Stimulated activated CD4-positive, alpha-beta T cell treated with anti-CD3 and anti-CD28 coated beads, TNF-alpha, amount 100 ng/mL, for 1 hour (primary cell): ENCODE results near the gene CEP112.

Experiments
- DNase-seq, 3 donors: peaks; one replicate each; pipeline ENCODE4 v3.0.0-alpha.2; 2020; ENCODE audit warnings: low read depth in 3 of 3, low spot score in 1 of 3

The CEP112 gene

DNA sequence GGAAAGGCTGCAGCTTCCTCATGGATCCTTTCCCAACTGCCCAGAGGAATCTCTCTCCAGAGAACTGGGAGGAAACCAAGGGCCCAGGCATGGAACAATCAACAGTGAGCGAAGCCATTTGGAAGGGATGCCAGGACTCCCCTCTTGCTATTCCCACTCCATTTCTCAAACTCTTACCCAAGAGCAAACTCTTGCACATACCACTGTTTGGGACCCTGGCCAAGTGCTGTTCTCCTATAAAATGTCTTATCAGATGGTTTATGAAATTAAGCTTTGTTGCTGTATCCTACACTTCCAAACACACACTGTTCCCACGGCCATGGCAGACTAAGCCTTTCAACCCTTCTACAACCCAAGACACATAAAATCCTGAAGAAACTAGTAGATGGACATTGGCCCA is 582.2 kb downstream of the CEP112 start:
- no peak for DNase-seq

DNA sequence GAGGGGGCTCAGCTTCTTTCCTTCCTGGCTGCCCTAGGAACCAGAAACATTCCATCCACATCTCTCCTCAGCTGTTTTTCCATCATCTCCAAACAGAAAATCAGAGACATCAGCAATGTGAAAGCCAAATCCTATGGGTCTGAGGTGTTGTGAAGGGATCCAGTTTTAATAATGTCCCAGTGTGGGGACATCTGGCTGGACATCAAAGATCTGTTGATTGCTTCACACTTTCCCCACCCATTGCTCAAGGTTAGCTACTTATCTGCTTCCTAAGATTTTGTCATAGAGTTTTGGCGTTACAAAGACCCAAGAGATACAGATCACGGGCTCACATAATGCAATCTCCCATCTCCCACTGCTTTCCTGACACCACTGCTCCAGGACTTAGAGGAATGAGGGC is 582.6 kb downstream of the CEP112 start:
- DNase-seq = no peak

DNA sequence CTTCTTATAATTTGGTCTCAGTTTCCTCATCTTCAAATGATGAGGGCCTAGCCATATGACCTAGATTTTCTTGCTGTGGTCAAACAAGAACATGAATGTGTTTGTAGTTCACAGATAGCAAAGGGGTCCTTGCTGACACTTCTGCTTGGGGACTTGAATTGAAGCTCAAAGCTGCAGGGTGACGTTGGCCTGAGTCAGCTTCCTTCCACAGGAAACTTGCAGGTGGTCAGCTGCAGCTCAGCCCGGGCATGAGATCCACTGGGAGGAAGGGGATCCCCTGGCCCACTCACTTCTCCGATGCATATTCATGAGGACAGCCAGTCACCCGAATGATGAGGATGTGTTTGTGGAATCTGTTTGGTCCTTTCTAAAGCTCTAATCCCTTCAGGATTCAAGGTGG is 587.9 kb downstream of the CEP112 start:
- no peak for DNase-seq

DNA sequence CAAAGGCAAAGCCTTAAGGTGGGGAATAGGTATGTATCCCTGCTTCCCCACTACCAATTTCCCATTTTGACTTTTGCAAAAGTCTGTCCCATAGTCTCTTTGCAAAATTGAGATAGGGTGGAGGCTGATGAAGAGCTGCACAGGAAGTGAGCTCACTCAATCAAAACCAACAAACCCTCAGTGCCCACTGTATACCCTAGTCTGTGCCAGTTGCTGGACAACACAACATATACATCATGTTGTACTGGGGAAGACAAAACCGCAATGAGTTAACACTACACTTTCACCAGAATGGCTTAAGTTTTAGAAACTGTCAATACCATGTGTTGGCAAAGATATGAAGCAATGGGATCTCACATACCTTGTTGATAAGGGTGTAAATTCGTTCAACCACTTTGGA is 590.1 kb downstream of the CEP112 start:
- no peak for DNase-seq

DNA sequence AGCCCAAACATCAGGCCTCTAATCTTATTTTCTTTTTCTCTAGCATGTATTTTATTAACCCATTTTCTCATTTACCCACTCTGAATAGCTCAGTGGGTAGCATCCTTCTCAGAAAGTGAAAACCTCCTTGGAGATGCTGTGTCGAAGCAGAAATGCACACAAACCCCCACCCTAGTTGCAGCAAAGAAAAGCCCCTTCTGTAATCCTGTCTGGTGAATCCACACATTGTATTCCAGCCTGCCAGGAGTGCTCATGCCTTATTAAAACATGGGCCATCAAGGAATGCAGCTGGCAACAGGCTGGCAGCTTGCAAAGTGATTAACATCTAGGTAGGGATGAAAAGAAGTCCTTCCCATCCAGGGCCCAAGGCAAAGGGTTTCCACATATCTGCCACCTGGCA is 590.8 kb downstream of the CEP112 start:
- no peak for DNase-seq

DNA sequence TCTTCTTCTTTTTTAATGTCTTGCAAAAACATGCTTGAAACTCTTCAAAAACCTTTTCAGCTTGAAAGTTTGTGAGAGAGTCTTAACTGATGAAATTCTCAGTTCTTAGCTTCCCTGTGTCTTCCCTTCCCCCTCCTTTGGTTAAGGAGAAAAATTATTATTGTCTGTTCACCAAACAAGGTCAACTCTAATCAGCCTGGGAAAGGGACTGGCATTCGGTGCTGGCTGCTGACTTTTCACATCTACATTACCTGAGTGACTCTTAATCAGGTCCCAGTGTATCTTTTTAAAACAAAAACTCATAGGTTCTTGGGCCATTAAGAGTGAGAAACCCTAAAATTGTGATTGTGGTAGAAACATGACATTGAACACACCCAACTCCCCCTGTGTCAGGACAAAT is 591.4 kb downstream of the CEP112 start:
- DNase-seq = no peak

DNA sequence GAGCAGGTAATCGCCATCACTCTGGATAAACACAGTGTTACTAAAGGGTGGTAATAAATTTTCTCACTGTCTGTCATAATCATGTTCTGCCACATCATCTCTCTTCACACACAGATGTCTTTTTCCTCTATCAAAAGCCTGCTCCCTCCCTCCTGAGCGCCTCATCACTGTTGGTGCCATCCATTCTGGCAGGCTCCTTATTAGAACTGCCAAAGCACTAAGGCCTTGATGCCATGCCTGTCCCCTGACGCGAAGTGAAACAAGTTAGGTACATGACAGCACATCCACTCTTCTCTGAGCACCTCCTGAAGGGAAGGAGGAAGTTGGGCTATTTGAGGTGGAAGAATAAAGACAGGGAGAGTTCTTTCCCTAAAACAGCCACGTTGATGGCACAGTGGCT is 592.3 kb downstream of the CEP112 start:
- no peak for DNase-seq

DNA sequence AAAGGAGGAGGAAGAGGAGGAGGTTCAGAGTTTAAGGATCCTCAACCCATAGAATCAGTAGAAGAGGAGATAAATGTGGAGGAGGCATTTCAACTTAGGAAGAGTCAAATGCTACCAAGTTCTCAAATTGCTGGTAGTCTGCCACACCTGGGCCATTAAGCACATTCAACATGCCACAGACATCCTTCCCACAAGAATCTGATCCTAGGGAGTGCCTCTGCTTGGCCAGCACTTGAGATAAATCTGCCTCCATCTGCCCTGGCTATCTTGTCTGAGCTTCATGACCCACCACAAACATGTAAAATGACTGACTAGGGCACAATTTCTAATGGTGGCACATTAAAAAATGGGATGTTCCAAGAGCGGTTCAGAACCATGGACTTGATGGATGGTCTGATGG is 593.2 kb downstream of the CEP112 start:
- no peak for DNase-seq

DNA sequence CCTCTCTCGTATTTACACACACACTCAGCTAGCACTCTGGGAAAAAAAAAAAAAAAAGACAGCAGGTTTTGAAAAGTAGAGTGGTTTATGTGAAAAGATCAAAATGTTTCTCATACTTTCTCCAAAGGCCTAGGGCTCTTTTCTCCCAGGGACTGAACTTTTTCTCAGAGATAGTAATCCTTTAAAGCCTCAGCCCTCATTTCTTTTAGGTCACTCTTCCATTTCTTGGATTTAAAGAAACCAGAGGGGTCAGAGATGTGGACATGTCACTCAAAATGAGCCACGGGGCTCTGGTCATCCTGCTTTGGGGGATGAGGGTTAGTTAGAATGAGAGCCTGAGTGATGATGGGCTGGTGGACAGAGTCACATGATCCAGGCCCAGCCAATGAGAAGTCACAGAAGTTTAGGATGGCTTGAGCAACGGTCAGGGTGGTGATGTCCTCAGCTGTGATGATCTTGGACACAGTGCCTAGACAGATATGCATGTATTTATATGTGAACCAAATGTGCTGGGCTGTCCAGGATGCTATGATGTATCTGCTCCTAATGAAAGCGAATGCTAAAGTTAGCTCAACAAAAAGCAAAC is 596.8 kb downstream of the CEP112 start:
- no peak for DNase-seq

DNA sequence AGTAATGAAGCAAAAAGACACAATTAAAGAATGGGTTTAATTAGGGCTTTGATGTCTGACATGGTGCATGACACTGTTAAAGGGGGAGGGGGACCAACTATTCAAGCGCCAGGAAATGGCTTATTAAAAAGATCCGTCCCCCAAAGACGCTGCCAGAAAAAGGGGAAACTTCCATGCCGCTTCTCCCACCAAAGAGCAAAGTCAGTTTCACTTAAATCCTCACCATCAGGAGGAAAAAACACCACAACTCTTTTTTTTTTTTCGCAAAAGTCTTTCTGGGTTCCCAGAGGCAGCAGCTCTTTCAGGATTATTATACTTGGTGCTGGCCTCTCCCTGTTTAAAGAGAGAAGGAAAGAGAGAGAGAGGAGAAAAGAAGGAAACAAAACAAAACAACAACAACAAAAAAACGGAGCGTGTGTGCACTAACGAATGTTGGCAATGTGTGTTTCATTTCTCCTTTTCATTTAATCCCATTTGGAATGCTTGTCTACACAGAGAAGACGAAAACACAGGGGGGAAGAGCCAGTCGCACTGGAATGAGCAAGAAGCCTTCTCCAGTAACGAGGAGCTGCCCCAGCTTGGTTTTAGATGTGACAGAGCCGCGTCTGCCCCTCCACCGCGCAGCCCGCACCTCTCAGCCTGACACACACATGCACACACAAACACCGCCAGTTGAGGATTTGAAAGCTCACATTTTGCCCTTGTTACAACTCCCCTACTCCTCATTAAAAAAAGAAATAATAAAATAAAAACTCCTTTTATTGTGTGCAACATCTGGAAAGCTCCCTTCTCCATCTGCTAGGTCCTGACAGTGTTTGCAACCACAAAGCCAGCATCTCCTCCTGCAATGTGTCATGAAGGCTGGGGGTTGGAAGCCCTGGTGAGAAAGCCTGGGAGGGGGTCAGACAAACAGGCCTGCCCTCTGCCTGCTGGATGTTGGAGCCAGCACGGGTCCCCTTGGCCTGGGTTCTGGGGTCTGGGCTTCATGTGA is 597.8 kb downstream of the CEP112 start:
- DNase-seq = no peak

DNA sequence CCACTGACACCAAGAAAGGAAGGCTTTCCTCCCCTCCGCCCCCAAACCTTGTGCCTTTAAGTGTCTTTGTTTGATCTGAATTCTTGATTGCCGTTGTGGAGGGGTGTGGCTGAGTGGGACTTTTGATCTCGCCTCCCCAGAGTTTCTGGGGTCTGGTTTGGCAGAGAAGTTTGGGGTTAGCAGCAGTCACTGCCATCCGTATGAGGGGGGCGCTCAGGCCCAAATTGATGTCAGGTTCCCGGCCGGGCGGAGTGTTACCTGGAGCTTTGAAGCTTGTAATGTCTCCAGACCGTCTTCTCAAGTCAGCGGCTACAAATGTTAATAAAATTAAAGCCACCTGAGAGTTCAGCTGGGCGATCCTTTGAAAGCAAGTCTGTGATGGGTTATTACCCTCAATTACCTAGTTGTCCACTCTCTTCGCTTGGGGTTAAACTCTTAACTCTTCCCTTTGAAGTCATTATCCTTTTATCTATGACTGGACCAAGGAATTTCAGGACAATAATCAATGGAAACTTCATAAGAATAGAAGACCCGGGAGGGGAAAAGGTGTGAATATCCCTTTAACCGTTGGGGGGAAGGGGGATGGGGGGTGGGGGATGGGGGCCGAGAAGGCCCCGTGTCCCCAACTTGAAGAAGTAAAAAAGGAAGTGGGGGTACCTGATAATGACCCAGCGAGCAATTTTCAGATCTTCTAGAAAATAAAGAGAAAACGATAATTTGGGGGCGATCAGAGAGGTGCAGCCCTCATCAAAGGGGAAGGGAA is 598.7 kb downstream of the CEP112 start:
- DNase-seq = no peak

DNA sequence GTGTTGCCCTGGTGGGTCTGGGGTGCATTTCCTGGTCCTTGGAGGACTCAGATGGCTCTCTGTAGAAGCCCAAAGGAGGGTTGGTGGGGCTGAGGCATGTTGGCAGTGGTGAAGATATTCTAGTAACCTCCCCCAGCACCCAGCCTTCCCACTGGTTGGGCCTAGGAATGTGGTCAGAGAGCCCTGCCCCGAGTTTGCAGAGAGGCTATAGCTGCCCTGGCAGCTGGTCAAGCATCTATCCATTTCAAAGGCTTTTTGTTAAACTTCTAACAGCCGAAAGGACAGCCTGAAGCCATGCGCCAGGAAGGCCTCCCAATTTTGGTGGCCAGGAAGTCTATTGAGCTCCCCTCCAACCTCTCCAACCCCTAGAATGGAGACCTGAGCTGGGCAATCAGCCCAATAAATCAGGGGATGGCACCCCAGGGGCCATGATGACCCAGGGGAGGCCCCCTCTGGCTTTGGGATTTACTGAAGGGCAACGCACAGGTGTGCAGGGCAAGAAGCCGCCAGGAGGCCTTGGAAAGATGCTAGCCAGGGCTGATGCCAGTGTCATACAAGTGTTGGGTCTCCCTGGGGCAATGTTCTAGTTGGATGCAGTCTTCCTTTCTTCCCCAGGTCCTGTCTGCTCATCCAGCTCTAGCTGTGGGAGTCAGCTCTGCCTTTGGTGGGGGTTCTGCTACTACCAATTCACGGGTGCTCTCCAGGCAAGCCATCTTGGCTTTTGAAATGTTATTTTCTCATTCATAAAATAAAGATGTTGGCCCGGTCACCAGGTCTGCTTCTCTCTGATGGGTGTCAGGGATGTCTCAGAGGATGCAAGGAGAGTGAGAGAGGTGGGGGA is 599.6 kb downstream of the CEP112 start:
- DNase-seq = no peak

DNA sequence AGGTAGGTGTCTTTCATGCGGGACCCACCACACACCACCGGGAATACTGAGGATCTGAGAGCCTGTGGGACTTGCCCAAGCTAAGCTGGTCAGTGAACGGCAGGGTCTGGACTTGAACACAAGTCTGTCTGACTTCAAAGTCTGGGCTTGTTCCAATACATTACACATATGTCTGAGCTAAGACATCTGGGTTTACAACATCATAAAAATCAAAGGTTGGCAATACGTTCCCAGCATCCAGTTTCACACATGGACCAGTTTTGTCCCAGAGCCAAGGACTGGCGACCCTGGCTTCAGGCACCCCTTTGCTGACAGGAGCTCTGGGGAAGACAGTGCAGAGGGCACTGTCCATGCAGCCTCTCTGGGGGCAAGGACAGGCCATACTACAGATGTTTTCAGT is 602.6 kb downstream of the CEP112 start:
- DNase-seq = no peak

DNA sequence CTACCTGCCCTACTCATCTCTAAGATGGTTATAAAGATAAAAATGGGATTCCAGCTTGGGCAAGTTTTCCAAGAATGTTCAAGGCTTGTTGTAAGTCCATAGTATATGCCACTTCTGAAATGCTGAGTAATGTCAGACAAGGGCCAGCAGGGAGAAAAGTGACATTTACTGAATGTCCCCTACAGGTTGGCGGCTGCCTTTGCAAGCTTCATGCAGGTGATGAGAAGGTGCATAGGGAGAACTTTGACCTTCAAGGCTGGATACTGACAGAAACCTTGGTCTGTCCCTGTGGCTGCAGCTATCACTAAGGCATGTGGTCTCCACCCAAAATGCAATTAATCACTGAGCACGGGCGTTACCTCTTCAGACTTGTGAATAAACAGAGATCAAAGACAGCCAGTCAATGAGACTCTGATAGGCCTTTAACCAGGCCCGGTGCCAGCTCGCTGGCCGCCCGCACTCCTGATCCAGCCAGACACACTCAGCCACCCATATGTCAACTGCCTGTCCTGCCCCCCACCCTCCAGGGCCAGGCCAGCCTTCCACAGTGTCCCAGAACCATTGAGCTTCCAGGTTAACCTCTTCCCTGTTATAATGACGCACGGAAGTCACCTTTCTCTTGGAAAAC is 603.6 kb downstream of the CEP112 start:
- DNase-seq = no peak

DNA sequence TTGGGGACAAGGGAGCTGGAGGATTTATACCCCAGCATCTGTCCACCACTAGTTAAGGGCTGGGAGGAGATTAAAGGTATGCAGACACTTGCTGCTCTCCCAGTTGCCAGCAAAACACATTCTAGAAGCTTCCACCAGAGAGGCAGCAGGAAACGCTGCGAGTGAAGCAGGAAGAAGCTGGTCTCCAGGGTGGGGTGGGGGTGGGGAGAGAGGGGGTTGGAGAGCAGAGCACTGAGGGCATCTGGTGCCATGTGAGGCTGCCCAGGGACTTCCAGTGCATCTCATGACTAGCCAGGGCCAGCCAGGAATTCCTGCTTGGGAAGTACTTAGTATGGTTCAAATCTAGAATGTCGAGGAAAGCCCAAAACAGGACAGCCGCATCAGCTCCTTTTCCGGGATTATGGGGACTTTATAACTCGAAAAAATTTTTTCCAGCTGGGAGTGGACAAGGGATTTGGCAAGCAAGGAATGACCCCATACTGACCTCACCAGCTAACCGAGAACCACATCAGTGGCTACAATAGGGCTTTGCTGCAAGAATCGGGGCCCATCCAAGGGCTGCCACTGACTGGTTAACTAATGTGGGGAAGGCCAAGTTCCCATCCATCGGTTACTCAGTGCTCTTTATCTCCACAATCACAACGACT is 604.3 kb downstream of the CEP112 start:
- DNase-seq = no peak

DNA sequence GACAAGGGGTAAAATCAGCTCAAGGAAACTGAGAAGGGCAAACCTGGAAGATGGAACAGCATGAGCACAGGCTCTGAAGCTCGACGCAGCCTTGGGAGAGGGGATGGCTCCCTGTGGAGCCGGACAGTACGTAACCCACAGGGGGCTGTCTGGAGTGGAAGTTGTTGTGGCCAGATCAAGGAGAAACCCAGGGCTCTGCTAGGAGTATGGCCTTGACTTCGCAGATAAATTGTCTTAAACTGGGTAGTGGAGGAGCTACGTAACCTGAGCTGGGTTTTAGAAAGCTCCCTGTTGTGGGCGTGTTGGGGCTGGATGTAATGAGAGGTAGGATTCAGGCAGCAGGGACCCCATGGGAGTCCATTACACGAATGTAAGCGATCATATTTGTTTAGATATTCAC is 605.0 kb downstream of the CEP112 start:
- no peak for DNase-seq
